HepG2 (cell line): ENCODE results near the gene HAS3. TPM values are rescaled to one million over a fixed set of nuclear protein-coding genes. Genes with fewer than 3 reads are reported as not detected.

Experiments used
- FOXO1 ChIP-seq: sonication (generic); formaldehyde crosslinking; IDR thresholded peaks from 2 replicates; pipeline ENCODE4 v1.4.0; 2020; ENCODE audit warnings: missing genetic modification reagents
- MAZ ChIP-seq, 2 experiments: sonication (generic) in 1 of 2; formaldehyde crosslinking in 1 of 2; IDR thresholded peaks; 2 replicates each; pipeline versions ENCODE4 v1.5.0 to v1.6.1; 2012 to 2020; ENCODE audit warnings: low read depth in 2 of 2, mild to moderate bottlenecking in 2 of 2, borderline replicate concordance in 1 of 2, improper control_type of control experiment in 1 of 2, low read length in 1 of 2, missing genetic modification reagents in 1 of 2, moderate library complexity in 1 of 2
- MED1 ChIP-seq: sonication (generic); formaldehyde crosslinking; IDR thresholded peaks from 2 replicates; pipeline ENCODE4 v1.4.0; 2020; ENCODE audit warnings: missing genetic modification reagents
- MIXL1 ChIP-seq: IDR thresholded peaks from 2 replicates; pipeline ENCODE4 v1.6.1; 2016
- NCOA2 ChIP-seq: sonication (generic); formaldehyde crosslinking; IDR thresholded peaks from 2 replicates; pipeline ENCODE4 v1.8.0; 2022; ENCODE audit warnings: inconsistent platforms
- PLRG1 ChIP-seq: fragments of 450-650 bp; conservative IDR thresholded peaks from 2 replicates; pipeline ENCODE4 v1.6.1; 2016
- SRY ChIP-seq: sonication (generic); formaldehyde crosslinking; IDR thresholded peaks from 2 replicates; pipeline ENCODE4 v1.8.0; 2022; ENCODE audit warnings: mild to moderate bottlenecking, missing genetic modification reagents
- ZFP90 ChIP-seq: sonication (generic); formaldehyde crosslinking; IDR thresholded peaks from 2 replicates; pipeline ENCODE4 v1.8.0; 2022; ENCODE audit warnings: missing genetic modification reagents, mild to moderate bottlenecking, inconsistent platforms, borderline replicate concordance
- ZNF180 ChIP-seq: sonication (generic); formaldehyde crosslinking; IDR thresholded peaks from 2 replicates; pipeline ENCODE4 v1.4.0; 2020; ENCODE audit warnings: low read depth, missing genetic modification reagents, borderline replicate concordance
- ZNF605 ChIP-seq: sonication (generic); formaldehyde crosslinking; IDR thresholded peaks from 2 replicates; pipeline ENCODE4 v1.8.0; 2022; ENCODE audit warnings: mild to moderate bottlenecking, missing genetic modification reagents
- ZNF678 ChIP-seq: sonication (generic); formaldehyde crosslinking; IDR thresholded peaks from 2 replicates; pipeline ENCODE4 v1.4.0; 2020; ENCODE audit warnings: mild to moderate bottlenecking, missing genetic modification reagents
- ZNF788 ChIP-seq: sonication (generic); formaldehyde crosslinking; IDR thresholded peaks from 2 replicates; pipeline ENCODE4 v1.5.0; 2020; ENCODE audit warnings: mild to moderate bottlenecking, missing genetic modification reagents, borderline replicate concordance
- polyA plus RNA-seq, 8 experiments: library from polyadenylated mRNA; depleted of rRNA in 3 of 8; stranded (reverse) in 7 of 8; unstranded in 1 of 8; fragments of >200 nt; fragmentation: Illumina TruSeq in 4 of 8; extraction: Trizol in 4 of 8; gene quantifications; 2 replicates each; pipeline versions ENCODE4 v1.2.1 to v1.2.3, GENCODE V29; 2011 to 2016; ENCODE audit warnings: low read depth in 4 of 8, missing spikeins in 1 of 8, mixed read lengths in 1 of 8; ENCODE audit not compliant: insufficient read depth in 1 of 8
- total RNA-seq, 5 experiments: library from RNA; depleted of rRNA; stranded (reverse); fragments of >200 nt; fragmentation: Illumina TruSeq; extraction: Trizol; gene quantifications; 2 replicates each; pipeline ENCODE4 v1.2.3, GENCODE V29; 2016; ENCODE audit warnings: low read depth in 1 of 5
- TF ChIP-seq, protein P1 (sequence below): sonication (generic); formaldehyde crosslinking; IDR thresholded peaks from 2 replicates; pipeline ENCODE4 v1.5.0; 2020; ENCODE audit warnings: mild to moderate bottlenecking, missing genetic modification reagents, moderate library complexity
- TF ChIP-seq, protein P2 (sequence below): IDR thresholded peaks from 2 replicates; pipeline ENCODE4 v1.6.1; 2012; ENCODE audit warnings: low read depth, low read length, improper control_type of control experiment
- TF ChIP-seq, protein P3 (sequence below): sonication (generic); formaldehyde crosslinking; IDR thresholded peaks from 2 replicates; pipeline ENCODE4 v1.5.0; 2020; ENCODE audit warnings: missing genetic modification reagents
- TF ChIP-seq, protein P4 (sequence below): sonication (generic); formaldehyde crosslinking; IDR thresholded peaks from 2 replicates; pipeline ENCODE4 v1.9.0; 2021; ENCODE audit warnings: missing genetic modification reagents, borderline replicate concordance
- TF ChIP-seq, protein P5 (sequence below): sonication (generic); formaldehyde crosslinking; IDR thresholded peaks from 2 replicates; pipeline ENCODE4 v1.9.0; 2021; ENCODE audit warnings: missing genetic modification reagents, mild to moderate bottlenecking, borderline replicate concordance
- TF ChIP-seq, protein P6 (sequence below): sonication (generic); formaldehyde crosslinking; IDR thresholded peaks from 2 replicates; pipeline ENCODE4 v1.4.0; 2020; ENCODE audit warnings: missing genetic modification reagents

The HAS3 gene
- total and polyA plus RNA-seq, 2 of the 13 experiments (the other 11 are each of a cell fraction or from before 2014, with no cell fraction given), result 0.04 to 0.30 TPM

DNA sequence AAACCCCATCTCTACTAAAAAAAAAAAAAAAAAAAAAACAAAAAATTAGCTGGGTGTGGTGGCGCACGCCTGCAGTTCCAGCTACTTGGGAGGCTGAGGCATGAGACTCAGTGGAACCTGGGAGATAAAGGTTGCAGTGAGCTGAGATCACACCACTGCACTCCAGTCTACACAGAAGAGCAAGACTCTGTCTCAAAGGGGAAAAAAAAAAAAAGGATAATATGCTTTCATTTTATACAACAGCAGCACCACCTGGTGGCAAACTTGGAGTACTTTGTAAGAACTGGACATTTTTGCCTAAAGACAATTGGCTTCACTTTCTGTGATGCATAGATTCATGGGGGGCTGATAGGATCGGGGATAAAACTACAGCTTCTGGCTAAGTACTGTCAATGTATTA is 18.5 kb downstream of the HAS3 start (continued):
- TF ChIP-seq, protein P1, sequence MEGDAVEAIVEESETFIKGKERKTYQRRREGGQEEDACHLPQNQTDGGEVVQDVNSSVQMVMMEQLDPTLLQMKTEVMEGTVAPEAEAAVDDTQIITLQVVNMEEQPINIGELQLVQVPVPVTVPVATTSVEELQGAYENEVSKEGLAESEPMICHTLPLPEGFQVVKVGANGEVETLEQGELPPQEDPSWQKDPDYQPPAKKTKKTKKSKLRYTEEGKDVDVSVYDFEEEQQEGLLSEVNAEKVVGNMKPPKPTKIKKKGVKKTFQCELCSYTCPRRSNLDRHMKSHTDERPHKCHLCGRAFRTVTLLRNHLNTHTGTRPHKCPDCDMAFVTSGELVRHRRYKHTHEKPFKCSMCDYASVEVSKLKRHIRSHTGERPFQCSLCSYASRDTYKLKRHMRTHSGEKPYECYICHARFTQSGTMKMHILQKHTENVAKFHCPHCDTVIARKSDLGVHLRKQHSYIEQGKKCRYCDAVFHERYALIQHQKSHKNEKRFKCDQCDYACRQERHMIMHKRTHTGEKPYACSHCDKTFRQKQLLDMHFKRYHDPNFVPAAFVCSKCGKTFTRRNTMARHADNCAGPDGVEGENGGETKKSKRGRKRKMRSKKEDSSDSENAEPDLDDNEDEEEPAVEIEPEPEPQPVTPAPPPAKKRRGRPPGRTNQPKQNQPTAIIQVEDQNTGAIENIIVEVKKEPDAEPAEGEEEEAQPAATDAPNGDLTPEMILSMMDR (CRISPR knock-in tag), result peak; percentile 85
- TF ChIP-seq MAZ (IDR thresholded peaks at IDR 0.05; ENCODE audit: borderline replicate concordance, low read depth, low read length), result no peak
- no peak for TF ChIP-seq MAZ (CRISPR knock-in tag; IDR thresholded peaks at IDR 0.05; ENCODE audit: low read depth)
- TF ChIP-seq, protein P2, sequence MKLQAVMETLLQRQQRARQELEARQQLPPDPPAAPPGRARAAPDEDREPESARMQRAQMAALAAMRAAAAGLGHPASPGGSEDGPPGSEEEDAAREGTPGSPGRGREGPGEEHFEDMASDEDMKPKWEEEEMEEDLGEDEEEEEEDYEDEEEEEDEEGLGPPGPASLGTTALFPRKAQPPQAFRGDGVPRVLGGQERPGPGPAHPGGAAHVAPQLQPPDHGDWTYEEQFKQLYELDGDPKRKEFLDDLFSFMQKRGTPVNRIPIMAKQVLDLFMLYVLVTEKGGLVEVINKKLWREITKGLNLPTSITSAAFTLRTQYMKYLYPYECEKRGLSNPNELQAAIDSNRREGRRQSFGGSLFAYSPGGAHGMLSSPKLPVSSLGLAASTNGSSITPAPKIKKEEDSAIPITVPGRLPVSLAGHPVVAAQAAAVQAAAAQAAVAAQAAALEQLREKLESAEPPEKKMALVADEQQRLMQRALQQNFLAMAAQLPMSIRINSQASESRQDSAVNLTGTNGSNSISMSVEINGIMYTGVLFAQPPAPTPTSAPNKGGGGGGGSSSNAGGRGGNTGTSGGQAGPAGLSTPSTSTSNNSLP, result 0 out of 2 replicates have a peak, but pooled peaks have one; percentile 48
- no peak for TF ChIP-seq ZNF678 (CRISPR knock-in tag)
- TF ChIP-seq, protein P3, sequence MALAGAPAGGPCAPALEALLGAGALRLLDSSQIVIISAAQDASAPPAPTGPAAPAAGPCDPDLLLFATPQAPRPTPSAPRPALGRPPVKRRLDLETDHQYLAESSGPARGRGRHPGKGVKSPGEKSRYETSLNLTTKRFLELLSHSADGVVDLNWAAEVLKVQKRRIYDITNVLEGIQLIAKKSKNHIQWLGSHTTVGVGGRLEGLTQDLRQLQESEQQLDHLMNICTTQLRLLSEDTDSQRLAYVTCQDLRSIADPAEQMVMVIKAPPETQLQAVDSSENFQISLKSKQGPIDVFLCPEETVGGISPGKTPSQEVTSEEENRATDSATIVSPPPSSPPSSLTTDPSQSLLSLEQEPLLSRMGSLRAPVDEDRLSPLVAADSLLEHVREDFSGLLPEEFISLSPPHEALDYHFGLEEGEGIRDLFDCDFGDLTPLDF (CRISPR knock-in tag), result no peak
- TF ChIP-seq, protein P4, sequence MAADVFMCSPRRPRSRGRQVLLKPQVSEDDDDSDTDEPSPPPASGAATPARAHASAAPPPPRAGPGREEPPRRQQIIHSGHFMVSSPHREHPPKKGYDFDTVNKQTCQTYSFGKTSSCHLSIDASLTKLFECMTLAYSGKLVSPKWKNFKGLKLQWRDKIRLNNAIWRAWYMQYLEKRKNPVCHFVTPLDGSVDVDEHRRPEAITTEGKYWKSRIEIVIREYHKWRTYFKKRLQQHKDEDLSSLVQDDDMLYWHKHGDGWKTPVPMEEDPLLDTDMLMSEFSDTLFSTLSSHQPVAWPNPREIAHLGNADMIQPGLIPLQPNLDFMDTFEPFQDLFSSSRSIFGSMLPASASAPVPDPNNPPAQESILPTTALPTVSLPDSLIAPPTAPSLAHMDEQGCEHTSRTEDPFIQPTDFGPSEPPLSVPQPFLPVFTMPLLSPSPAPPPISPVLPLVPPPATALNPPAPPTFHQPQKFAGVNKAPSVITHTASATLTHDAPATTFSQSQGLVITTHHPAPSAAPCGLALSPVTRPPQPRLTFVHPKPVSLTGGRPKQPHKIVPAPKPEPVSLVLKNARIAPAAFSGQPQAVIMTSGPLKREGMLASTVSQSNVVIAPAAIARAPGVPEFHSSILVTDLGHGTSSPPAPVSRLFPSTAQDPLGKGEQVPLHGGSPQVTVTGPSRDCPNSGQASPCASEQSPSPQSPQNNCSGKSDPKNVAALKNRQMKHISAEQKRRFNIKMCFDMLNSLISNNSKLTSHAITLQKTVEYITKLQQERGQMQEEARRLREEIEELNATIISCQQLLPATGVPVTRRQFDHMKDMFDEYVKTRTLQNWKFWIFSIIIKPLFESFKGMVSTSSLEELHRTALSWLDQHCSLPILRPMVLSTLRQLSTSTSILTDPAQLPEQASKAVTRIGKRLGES (CRISPR knock-in tag), result no peak
- TF ChIP-seq NCOA2 (CRISPR knock-in tag), result no peak
- TF ChIP-seq MED1, result peak; percentile 17; the same call in 1 of the 2 replicates
- TF ChIP-seq FOXO1 (CRISPR knock-in tag), result no peak
- TF ChIP-seq, protein P5, sequence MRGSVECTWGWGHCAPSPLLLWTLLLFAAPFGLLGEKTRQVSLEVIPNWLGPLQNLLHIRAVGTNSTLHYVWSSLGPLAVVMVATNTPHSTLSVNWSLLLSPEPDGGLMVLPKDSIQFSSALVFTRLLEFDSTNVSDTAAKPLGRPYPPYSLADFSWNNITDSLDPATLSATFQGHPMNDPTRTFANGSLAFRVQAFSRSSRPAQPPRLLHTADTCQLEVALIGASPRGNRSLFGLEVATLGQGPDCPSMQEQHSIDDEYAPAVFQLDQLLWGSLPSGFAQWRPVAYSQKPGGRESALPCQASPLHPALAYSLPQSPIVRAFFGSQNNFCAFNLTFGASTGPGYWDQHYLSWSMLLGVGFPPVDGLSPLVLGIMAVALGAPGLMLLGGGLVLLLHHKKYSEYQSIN (CRISPR knock-in tag), result no peak
- no peak for TF ChIP-seq ZNF180 (CRISPR knock-in tag)
- TF ChIP-seq ZFP90 (CRISPR knock-in tag), result 0 out of 2 replicates have a peak, but pooled peaks have one; percentile 34
- no peak for TF ChIP-seq SRY (CRISPR knock-in tag)
- no peak for TF ChIP-seq ZNF788 (CRISPR knock-in tag)
- TF ChIP-seq, protein P6, sequence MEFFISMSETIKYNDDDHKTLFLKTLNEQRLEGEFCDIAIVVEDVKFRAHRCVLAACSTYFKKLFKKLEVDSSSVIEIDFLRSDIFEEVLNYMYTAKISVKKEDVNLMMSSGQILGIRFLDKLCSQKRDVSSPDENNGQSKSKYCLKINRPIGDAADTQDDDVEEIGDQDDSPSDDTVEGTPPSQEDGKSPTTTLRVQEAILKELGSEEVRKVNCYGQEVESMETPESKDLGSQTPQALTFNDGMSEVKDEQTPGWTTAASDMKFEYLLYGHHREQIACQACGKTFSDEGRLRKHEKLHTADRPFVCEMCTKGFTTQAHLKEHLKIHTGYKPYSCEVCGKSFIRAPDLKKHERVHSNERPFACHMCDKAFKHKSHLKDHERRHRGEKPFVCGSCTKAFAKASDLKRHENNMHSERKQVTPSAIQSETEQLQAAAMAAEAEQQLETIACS, result no peak
- TF ChIP-seq PLRG1, result no peak
- TF ChIP-seq MIXL1, result no peak
- TF ChIP-seq ZNF605 (CRISPR knock-in tag), result no peak
